CD8-positive, alpha-beta memory T cell (primary cell): Measurements from ENCODE around the gene CPAMD8. TPM values are rescaled to one million over a fixed set of nuclear protein-coding genes. Genes with fewer than 3 reads are reported as not detected.
"Not testable (repeated sequence)": the region's sequence is repeated elsewhere in the genome, so short reads cannot be mapped to it uniquely, and the experiment has no call there.

Source experiments
- CTCF ChIA-PET: fragments of 350-600 bp; sonication (Branson Sonifier 250); formaldehyde crosslinking; loops from one replicate; lab custom pipeline; 2021; ENCODE audit warnings: antibody characterized with exemption; lab: Charles Lee
- POLR2A ChIA-PET: fragments of 350-600 bp; sonication (Branson Sonifier 250); formaldehyde crosslinking; loops from one replicate; lab custom pipeline; 2021; ENCODE audit warnings: antibody characterized with exemption; lab: Charles Lee
- DNase-seq, 5 donors: peaks; one replicate each; pipeline versions ENCODE4 v3.0.0 to v3.0.0-alpha.2; 2020 to 2022; ENCODE audit warnings: mixed read lengths in 1 of 5
- H3K27ac ChIP-seq: one replicate; pipeline ENCODE4 v1.7.0; 2013; ENCODE audit warnings: low read depth, mild to moderate bottlenecking, low read length, moderate library complexity
- H3K27me3 ChIP-seq: 2 replicates; pipeline ENCODE4 v1.7.0; 2013; ENCODE audit warnings: low read length, mild to moderate bottlenecking; ENCODE audit not compliant: insufficient read depth, poor library complexity, severe bottlenecking
- H3K36me3 ChIP-seq: 2 replicates; pipeline ENCODE4 v1.7.0; 2013; ENCODE audit warnings: mild to moderate bottlenecking, low read length, moderate library complexity; ENCODE audit not compliant: insufficient read depth
- H3K4me1 ChIP-seq: 2 replicates; pipeline ENCODE4 v1.7.0; 2013; ENCODE audit warnings: mild to moderate bottlenecking, low read length, moderate library complexity; ENCODE audit not compliant: insufficient read depth
- H3K4me3 ChIP-seq: 2 replicates; pipeline ENCODE4 v1.7.0; 2013; ENCODE audit warnings: mild to moderate bottlenecking, low read length
- H3K9me3 ChIP-seq: 2 replicates; pipeline ENCODE4 v1.7.0; 2013; ENCODE audit warnings: mild to moderate bottlenecking, low read length
- H3K27ac Mint-ChIP-seq, 8 donors: one replicate each; pipeline ENCODE4 v1.8.0; 2020 to 2021; ENCODE audit warnings: mixed read lengths in 8 of 8, mild to moderate bottlenecking in 6 of 8, inconsistent platforms in 3 of 8, moderate library complexity in 3 of 8
- H3K27me3 Mint-ChIP-seq, 2 donors: one replicate each; pipeline ENCODE4 v1.8.0; 2020 to 2021; ENCODE audit warnings: mixed read lengths in 2 of 2, mild to moderate bottlenecking in 1 of 2, moderate library complexity in 1 of 2
- H3K36me3 Mint-ChIP-seq, 3 donors: one replicate each; pipeline ENCODE4 v1.8.0; 2020 to 2021; ENCODE audit warnings: mixed read lengths in 3 of 3, inconsistent platforms in 1 of 3, mild to moderate bottlenecking in 1 of 3
- H3K4me1 Mint-ChIP-seq, 3 donors: one replicate each; pipeline ENCODE4 v1.8.0; 2020 to 2021; ENCODE audit warnings: mixed read lengths in 3 of 3, inconsistent platforms in 1 of 3, mild to moderate bottlenecking in 1 of 3
- H3K4me3 Mint-ChIP-seq, 7 donors: one replicate each; pipeline ENCODE4 v1.8.0; 2020 to 2021; ENCODE audit warnings: mixed read lengths in 7 of 7, mild to moderate bottlenecking in 6 of 7, moderate library complexity in 4 of 7, inconsistent platforms in 2 of 7
- H3K9me3 Mint-ChIP-seq, 5 donors: one replicate each; pipeline ENCODE4 v1.8.0; 2020 to 2022; ENCODE audit warnings: mixed read lengths in 5 of 5, mild to moderate bottlenecking in 3 of 5, moderate library complexity in 2 of 5, inconsistent platforms in 1 of 5
- polyA plus RNA-seq: library from polyadenylated mRNA; unstranded; fragments of 300-500 nt; fragmentation: Illumina TruSeq; gene quantifications from one replicate; pipeline ENCODE4 v1.2.3, GENCODE V29; 2021
- total RNA-seq, 2 experiments: library from RNA; stranded (reverse); gene quantifications; one replicate each; pipeline ENCODE4 v1.2.3, GENCODE V29; 2021

Gene CPAMD8
- total and polyA plus RNA-seq, 3 experiments from 2014 or later: 0.07 to 0.74 (median 0.18) TPM

DNA sequence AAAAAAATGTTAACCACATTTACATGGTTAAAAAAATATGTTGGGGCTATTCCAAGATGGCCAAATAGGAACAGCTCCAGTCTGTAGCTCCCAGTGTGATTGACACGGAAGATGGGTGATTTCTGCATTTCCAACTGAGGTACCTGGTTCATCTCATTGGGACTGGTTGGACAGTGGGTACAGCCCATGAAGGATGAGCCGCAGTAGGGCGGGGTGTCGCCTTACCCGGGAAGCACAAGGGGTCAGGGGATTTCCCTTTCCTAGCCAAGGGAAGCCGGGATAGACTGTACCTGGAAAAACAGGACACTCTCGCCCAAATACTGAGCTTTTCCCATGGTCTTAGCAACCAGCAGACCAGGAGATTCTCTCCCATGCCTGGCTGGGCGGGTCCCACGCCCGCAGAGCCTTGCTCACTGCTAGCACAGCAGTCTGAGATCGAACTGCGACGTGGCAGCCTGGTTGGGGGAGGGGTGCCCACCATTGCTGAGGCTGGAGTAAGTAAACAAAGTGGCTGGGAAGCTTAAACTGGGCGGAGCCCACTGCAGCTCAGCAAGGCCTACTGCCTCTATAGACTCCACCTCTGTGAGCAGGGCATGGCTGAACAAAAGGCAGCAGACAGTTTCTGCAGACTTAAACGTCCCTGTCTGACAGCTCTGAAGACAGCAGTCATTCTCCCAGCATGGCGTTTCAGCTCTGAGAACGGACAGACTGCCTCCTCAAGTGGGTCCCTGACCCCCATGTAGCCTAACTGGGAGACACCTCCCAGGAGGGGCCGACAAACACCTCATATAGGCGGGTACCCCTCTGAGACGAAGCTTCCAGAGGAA lies 65.4 kb downstream of the CPAMD8 start:
- H3K4me1 Mint-ChIP-seq, H3K27ac ChIP-seq, DNase-seq, H3K27me3 ChIP-seq, H3K4me3 Mint-ChIP-seq, H3K27ac Mint-ChIP-seq, CTCF ChIA-PET, POLR2A ChIA-PET, H3K9me3 Mint-ChIP-seq, H3K36me3 Mint-ChIP-seq, H3K4me1 ChIP-seq, H3K4me3 ChIP-seq, H3K36me3 ChIP-seq, H3K9me3 ChIP-seq: not testable (repeated sequence)
- peaks cover 35 to 53% of the 10 kb centered on the region in 2 donors for H3K27me3 Mint-ChIP-seq

DNA sequence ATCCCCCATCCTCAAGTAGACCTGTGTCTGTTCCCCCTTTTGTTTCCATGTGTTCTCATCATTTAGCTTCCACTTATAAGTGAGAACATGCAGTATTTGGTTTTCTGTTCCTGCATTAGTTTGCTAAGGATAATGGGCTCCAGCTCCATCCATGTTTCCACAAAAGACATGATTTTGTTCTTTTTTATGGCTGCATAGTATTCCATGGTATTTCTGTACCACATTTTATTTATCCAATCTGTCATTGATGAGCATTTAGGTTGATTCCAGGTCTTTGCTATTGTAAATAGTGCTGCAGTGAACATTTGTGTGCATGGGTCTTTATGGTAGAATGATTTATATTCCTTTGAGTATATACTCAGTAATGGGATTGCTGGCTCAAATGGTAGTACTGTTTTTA lies 68.3 kb downstream of the CPAMD8 start:
- H3K4me1 Mint-ChIP-seq, H3K36me3 Mint-ChIP-seq: not testable (repeated sequence)

DNA sequence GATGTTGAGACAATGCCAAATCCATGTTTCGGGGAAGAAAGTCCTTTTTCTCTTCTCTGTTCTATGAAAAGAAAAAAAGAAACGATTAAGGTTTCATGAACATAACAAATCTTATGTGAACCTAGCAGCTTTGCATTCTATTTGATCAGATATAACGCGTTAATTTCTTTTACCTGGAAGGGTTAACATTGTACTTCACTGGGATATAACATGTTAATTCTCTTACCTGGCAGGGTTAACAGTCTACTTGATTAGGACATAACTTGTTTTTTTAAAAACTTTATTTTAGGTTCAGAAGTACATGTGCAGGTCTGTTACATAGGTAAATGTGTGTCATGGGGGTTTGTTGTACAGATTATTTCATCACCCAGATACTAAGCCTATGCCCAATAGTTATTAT lies 68.8 kb downstream of the CPAMD8 start:
- DNase-seq: no peak
- Mint-ChIP-seq H3K4me3 (no peak overlapping the region), H3K27ac (no peak overlapping the region), H3K4me1 (no peaks in the 10 kb centered on the region), H3K36me3 (peaks cover 0 to 3% (median 1%) of the 10 kb centered on the region in 3 donors), H3K9me3 (peaks cover 0 to 7% (median 3%) of the 10 kb centered on the region in 5 donors), H3K27me3 (peaks cover 42 to 53% of the 10 kb centered on the region in 2 donors)
- POLR2A ChIA-PET: no interaction called here
- Histone ChIP-seq H3K4me3 (no peak overlapping the region), H3K27ac (no peak overlapping the region), H3K9me3 (no peaks in the 10 kb centered on the region), H3K4me1 (no peaks in the 10 kb centered on the region), H3K36me3 (no peaks in the 10 kb centered on the region), H3K27me3 (no peaks in the 10 kb centered on the region)
- CTCF ChIA-PET: no interaction called here

More for the DNA sequence above, 68.3 kb downstream of the CPAMD8 start:
- H3K4me3 ChIP-seq, H3K27ac ChIP-seq, H3K9me3 ChIP-seq, H3K27me3 ChIP-seq, H3K27ac Mint-ChIP-seq, DNase-seq, H3K36me3 ChIP-seq, H3K4me3 Mint-ChIP-seq, H3K4me1 ChIP-seq, CTCF ChIA-PET, POLR2A ChIA-PET, H3K9me3 Mint-ChIP-seq: not testable (repeated sequence)
- H3K27me3 Mint-ChIP-seq: peaks cover 39 to 52% of the 10 kb centered on the region in 2 donors

DNA sequence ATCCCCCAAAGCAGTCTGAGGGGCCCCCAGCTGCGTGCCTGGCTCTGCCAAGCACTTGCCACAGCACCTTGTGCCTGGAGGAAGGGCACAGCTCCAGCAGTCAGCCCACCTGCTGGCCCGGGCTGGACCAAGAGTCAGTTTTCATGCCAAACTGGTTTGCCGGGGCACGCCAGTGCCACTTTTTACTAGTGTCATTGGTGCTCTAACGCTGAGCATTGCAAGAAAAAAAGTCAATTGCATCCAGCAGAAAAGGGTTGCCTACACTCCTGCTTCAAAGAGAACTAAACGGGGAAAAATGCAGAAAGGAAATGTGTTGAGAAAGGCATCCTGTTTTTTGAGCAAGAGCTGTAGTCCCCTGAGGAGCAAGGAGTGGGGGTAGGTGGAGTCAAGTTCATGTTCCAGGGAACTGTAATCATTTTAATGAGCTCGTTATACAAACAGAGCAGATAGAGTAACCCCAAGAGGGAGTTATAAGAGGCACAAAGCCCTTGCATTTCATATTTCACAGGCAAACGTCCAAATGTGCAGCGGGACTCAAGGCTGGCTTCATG lies 69.4 kb downstream of the CPAMD8 start:
- Mint-ChIP-seq H3K27me3 (peaks cover 47 to 53% of the 10 kb centered on the region in 2 donors), H3K4me1 (no peaks in the 10 kb centered on the region)

DNA sequence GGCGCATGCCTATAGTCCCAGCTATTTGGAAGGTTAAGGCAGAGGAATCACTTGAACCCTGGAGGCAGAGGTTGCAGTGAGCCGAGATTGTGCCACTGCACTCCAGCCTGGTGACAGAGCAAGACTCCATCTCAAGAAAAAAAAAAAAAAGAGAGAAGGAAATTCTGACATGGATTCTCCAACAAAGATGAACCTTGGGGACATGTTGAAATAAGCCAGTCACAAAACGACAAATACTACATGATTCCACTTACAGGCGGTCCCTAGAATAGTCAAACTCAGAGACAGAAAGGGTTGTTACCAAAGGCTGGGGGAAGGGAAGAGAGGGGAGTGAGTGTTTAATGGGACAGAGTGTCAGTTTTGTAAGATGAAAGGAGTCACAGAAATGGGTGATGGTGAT lies 71.4 kb downstream of the CPAMD8 start:
- H3K9me3 Mint-ChIP-seq: peaks cover 0 to 9% (median 3%) of the 10 kb centered on the region in 5 donors
- peaks cover 0 to 3% (median 0%) of the 10 kb centered on the region in 3 donors for H3K36me3 Mint-ChIP-seq
- no peak overlapping the region for H3K27ac ChIP-seq
- no peaks in the 10 kb centered on the region for H3K27me3 ChIP-seq
- H3K4me3 Mint-ChIP-seq: no peak overlapping the region
- H3K4me1 ChIP-seq: no peaks in the 10 kb centered on the region
- no peaks in the 10 kb centered on the region for H3K36me3 ChIP-seq
- no peak overlapping the region for H3K4me3 ChIP-seq
- peaks cover 46 to 52% of the 10 kb centered on the region in 2 donors for H3K27me3 Mint-ChIP-seq
- POLR2A ChIA-PET: no interaction called here
- no peak overlapping the region for H3K27ac Mint-ChIP-seq
- no peaks in the 10 kb centered on the region for H3K9me3 ChIP-seq
- H3K4me1 Mint-ChIP-seq: no peaks in the 10 kb centered on the region
- DNase-seq: no peak
- CTCF ChIA-PET: no interaction called here

More for the DNA sequence above, 69.4 kb downstream of the CPAMD8 start:
- H3K27ac ChIP-seq: no peak overlapping the region
- POLR2A ChIA-PET: no interaction called here
- H3K4me1 ChIP-seq: no peaks in the 10 kb centered on the region
- no peaks in the 10 kb centered on the region for H3K9me3 ChIP-seq
- no peak for DNase-seq
- CTCF ChIA-PET: no interaction called here
- Mint-ChIP-seq H3K4me3 (no peak overlapping the region), H3K36me3 (peaks cover 0 to 3% (median 1%) of the 10 kb centered on the region in 3 donors), H3K27ac (no peak overlapping the region), H3K9me3 (peaks cover 0 to 9% (median 3%) of the 10 kb centered on the region in 5 donors)
- no peaks in the 10 kb centered on the region for H3K36me3 ChIP-seq
- no peak overlapping the region for H3K4me3 ChIP-seq
- no peaks in the 10 kb centered on the region for H3K27me3 ChIP-seq

DNA sequence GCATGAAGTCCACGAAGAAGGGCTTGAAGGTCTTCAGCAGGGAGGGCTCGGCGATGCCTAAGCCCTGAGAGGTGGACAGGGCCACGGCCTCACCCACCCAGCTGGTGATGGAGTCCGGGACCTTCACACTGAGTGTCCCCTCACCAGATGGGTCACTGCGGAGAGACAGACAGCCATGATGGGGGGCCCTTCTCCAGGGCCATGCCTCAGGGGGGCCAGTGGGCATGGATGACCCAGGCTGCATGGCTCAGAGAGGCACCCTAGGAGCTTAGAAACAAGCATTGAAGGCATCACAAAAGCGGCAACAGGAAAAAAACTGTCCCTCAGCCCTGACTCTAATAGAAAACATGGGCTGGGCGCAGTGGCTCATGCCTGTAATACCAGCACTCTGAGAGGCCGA lies 74.6 kb downstream of the CPAMD8 start:
- POLR2A ChIA-PET: no interaction called here
- Mint-ChIP-seq H3K9me3 (peaks cover 0 to 9% (median 3%) of the 10 kb centered on the region in 5 donors), H3K27ac (no peak overlapping the region)

DNA sequence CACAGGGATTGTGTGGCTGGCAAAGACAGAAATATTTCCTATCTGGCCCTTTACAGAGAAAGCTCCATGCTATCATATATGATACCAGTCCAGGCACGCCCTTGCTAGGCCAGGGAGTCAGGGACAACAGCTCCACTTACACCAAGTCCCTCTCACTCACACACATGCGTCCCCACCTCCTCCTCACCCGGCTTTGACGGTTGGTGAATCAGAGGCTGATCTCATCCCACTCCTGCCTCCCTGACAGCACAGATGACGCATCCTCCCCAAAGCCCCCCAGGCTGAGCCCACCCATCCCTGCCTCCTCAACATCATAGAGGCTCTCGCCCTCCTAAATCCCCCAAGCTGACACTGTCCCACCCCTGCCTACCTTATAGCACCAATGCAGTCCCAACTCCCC lies 75.1 kb downstream of the CPAMD8 start:
- no peaks in the 10 kb centered on the region for H3K4me1 ChIP-seq
- Mint-ChIP-seq H3K4me3 (no peak overlapping the region), H3K36me3 (no peaks in the 10 kb centered on the region), H3K4me1 (no peaks in the 10 kb centered on the region), H3K27ac (no peak overlapping the region), H3K9me3 (peaks cover 0 to 9% (median 3%) of the 10 kb centered on the region in 5 donors), H3K27me3 (peaks cover 28 to 42% of the 10 kb centered on the region in 2 donors)
- ChIA-PET CTCF (no interaction called here), POLR2A (no interaction called here)
- H3K27me3 ChIP-seq: no peaks in the 10 kb centered on the region
- no peak overlapping the region for H3K27ac ChIP-seq
- DNase-seq: no peak
- H3K4me3 ChIP-seq: no peak overlapping the region
- H3K9me3 ChIP-seq: no peaks in the 10 kb centered on the region
- no peaks in the 10 kb centered on the region for H3K36me3 ChIP-seq

More for the DNA sequence above, 74.6 kb downstream of the CPAMD8 start:
- no peak overlapping the region for H3K4me3 Mint-ChIP-seq
- Histone ChIP-seq H3K4me3 (no peak overlapping the region), H3K27ac (no peak overlapping the region), H3K27me3 (no peaks in the 10 kb centered on the region), H3K4me1 (no peaks in the 10 kb centered on the region), H3K36me3 (no peaks in the 10 kb centered on the region), H3K9me3 (no peaks in the 10 kb centered on the region)
- CTCF ChIA-PET: no interaction called here
- no peak for DNase-seq
- no peaks in the 10 kb centered on the region for H3K36me3 Mint-ChIP-seq
- H3K27me3 Mint-ChIP-seq: peaks cover 32 to 42% of the 10 kb centered on the region in 2 donors
- no peaks in the 10 kb centered on the region for H3K4me1 Mint-ChIP-seq

DNA sequence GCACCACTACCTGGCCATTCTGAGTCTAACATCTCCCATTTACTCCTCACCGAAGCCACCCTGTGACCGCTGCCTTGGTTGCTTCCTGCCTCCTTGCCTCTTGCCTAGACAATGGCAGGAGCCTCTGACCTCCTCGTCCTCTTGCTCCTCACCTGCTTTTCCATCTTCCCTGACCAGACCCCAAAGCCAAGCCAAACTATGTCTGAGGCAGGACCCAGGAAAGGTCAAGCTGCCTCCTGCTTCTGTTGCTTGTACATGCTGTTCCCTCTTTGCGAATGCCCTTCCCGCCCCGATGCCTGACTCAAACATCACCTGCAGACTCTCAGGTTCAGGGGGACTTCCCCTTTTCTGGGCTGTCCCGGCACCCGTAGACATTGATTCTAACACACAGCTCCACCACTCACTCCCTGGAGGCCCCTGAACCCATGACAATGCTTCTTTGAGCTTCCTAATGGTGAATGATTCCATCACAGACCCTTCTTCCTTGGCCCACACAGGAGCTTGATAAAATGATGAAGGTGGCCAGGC lies 77.0 kb downstream of the CPAMD8 start:
- ChIA-PET POLR2A (no interaction called here), CTCF (interaction anchor here (0.6 kb wide), 1 partner anchor 1773 kb away, joined by 3 read pairs; no protein-coding TSS in a partner anchor)
- H3K27ac Mint-ChIP-seq: peak overlapping the region in 1 of 8 donors; percentile 6
- no peaks in the 10 kb centered on the region for H3K36me3 Mint-ChIP-seq
- peaks cover 22 to 32% of the 10 kb centered on the region in 2 donors for H3K27me3 Mint-ChIP-seq
- H3K9me3 ChIP-seq: no peaks in the 10 kb centered on the region
- no peaks in the 10 kb centered on the region for H3K27me3 ChIP-seq
- no peak overlapping the region for H3K27ac ChIP-seq
- no peaks in the 10 kb centered on the region for H3K36me3 ChIP-seq
- no peak for DNase-seq
- no peak overlapping the region for H3K4me3 Mint-ChIP-seq
- H3K4me1 Mint-ChIP-seq: no peaks in the 10 kb centered on the region
- H3K9me3 Mint-ChIP-seq: peaks cover 0 to 6% (median 3%) of the 10 kb centered on the region in 5 donors
- no peaks in the 10 kb centered on the region for H3K4me1 ChIP-seq
- H3K4me3 ChIP-seq: no peak overlapping the region
